GM19025 (cell line): ENCODE results near the gene ERLEC1.
"Not testable (repeated sequence)": the region's sequence is repeated elsewhere in the genome, so short reads cannot be mapped to it uniquely, and the experiment has no call there.

Experiments
- ATAC-seq: cut with Tn5 transposase; IDR thresholded peaks from one replicate; pipeline ENCODE4 v1.9.1; 2021; ENCODE audit warnings: mild to moderate bottlenecking, low read depth, moderate library complexity; ENCODE audit not compliant: unreplicated experiment

Gene ERLEC1

DNA sequence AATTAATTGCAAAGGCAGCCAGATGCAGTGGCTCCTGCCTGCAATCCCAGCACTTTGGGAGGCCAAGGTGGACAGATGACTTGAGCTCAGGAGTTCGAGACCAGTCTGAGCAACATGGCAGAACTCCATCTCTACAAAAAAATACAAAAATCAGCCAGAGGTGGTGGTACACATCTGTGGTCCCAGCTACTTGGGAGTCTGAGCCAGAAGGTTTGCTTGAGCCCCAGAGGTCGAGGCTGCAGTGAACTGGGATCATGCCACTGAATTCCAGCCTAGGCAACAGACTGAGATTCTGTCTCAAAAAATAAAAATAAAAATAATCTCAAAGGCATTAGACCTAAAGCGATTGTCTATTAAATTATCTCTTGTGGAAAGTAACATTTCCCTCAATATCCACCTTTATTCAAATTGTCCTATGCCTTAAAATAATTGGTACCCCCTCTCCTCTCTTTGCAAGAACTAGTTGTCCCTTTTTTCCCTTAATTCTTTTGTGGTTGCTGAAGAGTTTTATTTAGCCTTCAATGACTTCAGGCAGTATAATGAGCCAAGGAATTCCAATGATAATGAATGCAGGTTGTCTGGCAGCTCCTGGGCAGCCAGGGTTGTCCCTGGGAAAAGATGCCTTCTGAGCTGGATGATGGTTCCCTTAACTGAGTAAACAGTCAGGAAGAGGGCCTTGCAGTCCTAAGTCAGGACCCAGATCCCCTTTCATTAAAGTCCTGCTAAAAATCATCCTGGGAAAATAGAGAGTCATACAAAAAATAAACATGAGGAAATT is 40.7 kb downstream of the ERLEC1 start:
- ATAC-seq = no peak

GRCh38 chr2:53828331-53828730 is 41.5 kb downstream of the ERLEC1 start:
- ATAC-seq = no peak

- ATAC-seq = no peak
Observed at GRCh38 chr2:53829273-53829979, 42.6 kb downstream of the ERLEC1 start.

- ATAC-seq = not testable (repeated sequence)
Observed at GRCh38 chr2:53829980-53830290, 43.1 kb downstream of the ERLEC1 start.

GRCh38 chr2:53840580-53840979 is 53.7 kb downstream of the ERLEC1 start:
- no peak for ATAC-seq

GRCh38 chr2:53841651-53842050 is 54.8 kb downstream of the ERLEC1 start:
- not testable (repeated sequence) for ATAC-seq

DNA sequence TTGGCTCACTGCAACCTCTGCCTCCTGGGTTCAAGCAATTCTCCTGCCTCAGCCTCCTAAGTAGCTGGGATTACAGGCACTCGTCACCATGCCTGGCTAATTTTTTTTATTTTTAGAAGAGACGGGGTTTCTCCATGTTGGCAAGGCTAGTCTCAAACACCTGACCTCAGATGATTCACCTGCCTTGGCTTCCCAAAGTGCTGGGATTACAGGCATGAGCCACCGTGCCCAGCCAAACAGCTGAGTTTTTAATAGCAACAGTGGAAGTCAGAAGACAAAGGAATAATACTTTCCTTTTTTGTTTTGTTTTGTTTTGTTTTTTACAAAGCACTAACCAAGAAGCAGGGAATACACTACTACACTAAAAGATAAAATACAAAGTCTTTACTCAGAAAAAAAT is 56.0 kb downstream of the ERLEC1 start:
- ATAC-seq = no peak

DNA sequence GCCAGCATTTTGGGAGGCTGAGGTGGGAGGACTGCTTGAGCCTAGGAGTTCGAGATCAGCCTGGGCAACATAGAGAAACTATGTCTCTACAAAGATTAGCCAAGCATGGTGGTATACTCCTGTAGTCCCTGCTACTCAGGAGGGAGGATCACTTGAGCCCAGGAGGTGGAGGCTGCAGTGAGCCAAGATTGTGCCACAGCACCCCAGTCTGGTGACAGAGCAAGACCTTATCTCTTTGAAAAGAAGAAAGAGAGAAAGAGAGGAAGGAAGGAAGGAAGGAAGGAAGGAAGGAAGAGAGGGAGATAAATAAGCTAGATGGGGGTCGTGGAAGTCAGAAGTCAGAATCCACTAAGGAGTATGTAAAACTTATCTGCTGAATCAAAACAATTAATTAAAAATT is 56.8 kb downstream of the ERLEC1 start:
- no peak for ATAC-seq

DNA sequence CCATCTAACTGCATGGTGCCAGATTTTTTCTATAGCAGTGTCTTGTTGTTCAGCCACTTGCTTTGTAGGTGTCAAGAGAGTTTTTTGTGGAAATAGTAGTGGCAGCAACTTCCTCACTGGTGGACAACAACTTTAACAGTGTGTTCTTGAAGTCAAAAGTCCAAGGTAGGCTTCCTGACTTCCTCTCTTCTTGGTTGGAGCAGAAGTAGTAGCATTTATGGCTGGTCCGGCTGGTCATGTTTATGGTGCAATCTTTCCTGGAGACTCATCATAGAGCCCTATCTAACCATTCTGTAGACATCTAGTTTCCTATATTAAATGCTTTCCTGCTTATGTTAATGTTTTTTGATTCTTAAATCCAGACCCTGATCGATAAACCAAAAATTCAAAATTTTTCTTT is 61.2 kb downstream of the ERLEC1 start:
- ATAC-seq = no peak

DNA sequence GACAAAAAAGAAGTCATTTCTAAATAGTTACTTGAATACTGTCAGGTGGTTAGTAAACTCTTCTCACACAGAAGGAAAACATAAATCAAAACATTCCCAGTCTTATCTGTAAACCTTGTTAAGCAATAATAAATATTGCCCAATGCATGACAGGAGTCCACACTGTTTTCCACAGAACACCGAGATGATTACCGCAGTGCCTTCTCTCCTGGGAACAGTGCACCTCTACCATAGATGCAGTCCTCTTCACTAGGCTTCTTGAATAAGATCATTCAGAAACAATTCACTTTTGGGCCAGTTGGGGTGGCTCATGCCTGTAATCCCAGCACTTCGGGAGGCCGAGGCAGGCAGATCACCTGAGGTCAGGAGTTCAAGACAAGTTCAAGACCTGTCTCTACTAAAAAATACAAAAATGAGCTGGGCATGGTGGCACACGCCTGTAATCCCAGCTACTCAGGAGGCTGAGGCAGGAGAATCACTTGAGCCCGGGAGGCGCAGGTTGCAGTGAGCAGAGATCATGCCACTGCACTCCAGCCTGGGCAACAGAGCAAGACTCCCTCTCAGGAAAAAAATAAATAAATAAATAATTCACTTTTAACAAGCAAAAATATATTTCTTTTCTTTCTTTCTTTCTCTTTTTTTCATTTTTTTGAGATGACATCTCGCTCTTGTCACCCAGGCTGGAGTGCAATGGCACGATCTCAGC is 64.4 kb downstream of the ERLEC1 start:
- not testable (repeated sequence) for ATAC-seq

GRCh38 chr2:53852532-53852931 is 65.7 kb downstream of the ERLEC1 start:
- ATAC-seq = no peak

DNA sequence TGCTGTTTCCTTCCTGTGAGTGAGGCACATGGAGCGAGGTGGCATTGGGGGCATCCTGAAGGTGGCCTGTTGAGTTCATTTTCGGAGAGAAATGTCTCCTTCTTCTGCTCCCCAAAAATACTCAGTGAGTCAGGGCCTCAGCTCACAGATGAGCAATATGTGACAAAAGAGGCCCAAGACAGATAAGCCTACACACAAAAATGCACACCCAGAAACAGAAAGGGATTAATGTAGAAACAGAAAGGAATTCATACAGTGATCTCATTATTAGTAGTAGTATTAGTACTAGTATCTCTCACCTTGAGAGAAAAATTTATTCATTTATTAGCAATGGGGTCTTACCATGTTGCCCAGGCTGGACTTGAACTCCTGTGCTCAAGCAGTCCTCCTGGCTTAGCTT is 67.8 kb downstream of the ERLEC1 start:
- ATAC-seq = no peak

GRCh38 chr2:53856272-53856671 is 69.4 kb downstream of the ERLEC1 start:
- no peak for ATAC-seq

DNA sequence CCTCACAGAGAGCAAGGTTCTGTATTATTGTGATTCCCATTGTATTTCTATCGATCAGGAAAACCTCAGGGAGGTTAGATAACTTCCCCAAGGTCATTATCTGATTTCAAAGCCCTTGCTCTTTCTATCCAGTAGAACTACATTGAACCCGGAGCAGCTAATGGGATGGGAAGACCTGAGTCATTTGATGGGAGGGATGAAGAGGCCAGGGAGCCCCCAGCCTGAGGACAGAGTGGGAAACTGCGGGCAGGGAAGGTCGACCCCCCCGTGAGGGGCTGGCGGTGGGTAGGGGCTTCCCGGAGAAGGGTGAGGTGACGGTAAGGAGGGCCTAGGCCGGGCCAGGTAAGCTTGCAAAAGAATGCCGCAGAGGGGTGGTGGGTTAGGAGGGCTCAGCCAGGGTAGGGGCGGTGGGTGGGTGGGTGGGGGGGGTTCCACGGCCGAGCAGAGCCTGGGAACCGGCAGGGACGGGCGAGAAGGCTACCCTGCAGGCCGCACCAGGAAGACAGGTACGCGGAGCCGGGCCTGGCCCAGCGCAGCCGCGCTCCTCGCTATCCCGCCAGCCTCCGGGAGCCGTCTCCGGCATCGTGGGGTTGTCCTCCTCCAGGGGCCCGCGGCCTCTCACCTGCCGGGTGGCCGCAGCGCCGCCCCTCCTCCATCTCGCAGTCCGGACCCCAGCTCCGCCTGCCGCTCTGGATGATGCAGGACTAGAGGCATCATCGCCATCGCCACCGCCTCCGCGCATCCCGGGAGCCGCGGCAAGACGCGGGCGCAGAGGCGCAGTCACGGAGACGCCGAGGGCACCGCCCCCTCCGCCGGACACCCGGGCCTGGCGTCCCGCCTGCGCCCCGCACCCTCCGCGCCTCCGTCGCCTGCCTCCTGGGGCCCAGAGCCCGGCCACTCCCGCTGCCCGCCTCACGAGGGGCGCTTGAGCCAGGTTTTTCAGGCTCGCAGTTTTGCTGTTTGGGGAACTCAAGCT is 72.7 kb downstream of the ERLEC1 start, which contains the start of gene GPR75:
Gene GPR75, minus strand, starts transcription at position 762 of the 976 bp plus-strand sequence. CDS start 5,211 bp downstream, outside the sequence.
- no peak for ATAC-seq

- no peak for ATAC-seq
Observed at GRCh38 chr2:53861824-53862223, 75.0 kb downstream of the ERLEC1 start.

DNA sequence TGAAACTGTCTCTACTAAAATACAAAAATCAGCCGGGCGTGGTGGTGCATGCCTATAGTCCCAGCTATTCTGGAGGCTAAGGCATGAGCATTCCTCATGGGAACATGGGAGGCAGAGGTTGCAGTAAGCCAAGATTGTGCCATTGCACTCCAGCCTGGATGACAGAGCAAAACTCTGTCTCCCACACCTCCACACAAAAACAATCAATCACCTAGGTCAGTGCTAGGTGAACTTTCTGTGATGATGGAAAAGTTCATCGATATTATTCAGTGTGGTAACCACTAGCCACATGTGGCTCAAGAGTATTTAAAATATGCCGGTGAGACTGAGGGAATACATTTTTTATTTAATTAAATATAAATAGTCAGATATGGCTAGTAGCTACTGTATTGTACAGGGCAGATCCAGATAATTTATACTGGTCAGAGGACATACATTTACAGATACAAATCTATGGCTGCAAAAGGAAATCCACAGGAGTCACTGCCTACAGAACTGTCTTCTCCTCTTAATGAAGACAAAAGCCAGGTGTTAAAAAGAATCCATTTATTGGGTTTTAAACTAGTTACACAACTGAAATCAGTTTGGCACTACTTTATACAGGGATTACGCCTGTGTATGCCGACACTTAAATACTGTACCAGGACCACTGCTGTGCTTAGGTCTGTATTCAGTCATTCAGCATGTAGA is 76.8 kb downstream of the ERLEC1 start:
- ATAC-seq = no peak

DNA sequence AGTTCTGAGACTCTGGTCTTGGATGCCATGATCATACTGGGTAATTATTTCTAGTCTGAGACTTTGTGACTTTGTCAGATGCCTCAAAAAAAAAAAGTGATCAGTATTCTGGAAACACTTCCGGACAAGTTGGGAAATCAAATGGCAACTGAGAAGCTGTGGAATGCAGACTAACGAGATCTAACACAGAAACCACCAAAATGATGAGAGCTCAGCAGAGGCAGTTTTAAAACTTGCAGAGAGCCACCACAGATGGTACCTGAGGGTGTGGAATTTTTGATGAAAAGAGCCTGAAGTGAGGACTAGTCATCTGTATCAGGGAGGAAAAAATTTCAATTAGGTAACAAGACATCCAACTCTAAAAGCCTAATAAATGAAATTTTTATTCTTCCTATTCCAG is 78.4 kb downstream of the ERLEC1 start:
- no peak for ATAC-seq

DNA sequence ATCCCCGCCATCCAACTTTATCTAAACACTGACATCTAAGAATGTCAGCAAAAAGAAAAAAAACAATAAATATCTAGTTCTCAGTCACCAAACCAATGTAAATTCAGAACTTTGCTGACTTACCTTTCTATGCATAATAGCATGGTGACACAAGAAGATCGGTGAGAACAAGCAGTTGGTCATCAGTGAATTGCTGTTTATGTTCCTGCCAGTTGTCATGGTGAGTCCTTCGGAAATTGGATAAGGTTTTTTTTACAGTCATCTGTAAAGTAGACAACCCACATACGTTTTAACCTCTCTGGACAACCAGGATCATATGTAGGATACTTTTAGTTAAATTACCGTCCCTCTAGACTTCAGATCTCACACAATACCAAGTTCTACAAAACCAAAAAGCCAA is 79.1 kb downstream of the ERLEC1 start:
- no peak for ATAC-seq

- no peak for ATAC-seq
Observed at GRCh38 chr2:53867169-53867568, 80.3 kb downstream of the ERLEC1 start.

DNA sequence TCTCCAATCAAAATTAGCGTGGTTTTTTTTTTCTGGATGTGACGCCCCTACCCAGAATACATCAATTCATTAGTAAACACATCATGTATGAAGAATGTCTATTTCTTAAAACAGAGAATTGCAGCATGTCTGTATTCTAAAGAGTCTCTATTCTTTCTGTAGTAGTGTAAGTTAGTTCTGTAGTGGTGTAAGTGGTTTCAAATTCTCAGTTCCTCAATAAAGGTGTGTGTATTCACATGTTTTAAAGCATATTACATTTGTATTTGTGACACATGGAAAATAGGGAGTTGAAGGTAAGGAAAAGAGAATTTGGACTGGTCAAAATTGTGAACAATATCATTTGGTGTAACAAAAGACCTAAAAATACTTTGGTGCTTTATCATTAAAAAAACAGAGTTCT is 80.9 kb downstream of the ERLEC1 start:
- no peak for ATAC-seq
